ENCODE data around the gene PKNOX2.

GRCh38 chr11:125136001-125136400 lies 28.6 kb upstream of the PKNOX2 start:
- TF ChIP-seq CTCF (IDR thresholded peaks at IDR 0.05; ENCODE audit: low read depth, low read length, poor library complexity, severe bottlenecking) = no peak
- TF ChIP-seq EZH2phosphoT487 (IDR thresholded peaks at IDR 0.05; ENCODE audit: borderline replicate concordance, low read length) = no peak

All from DOHH2 (cell line).